Keratinocyte (primary cell): ENCODE measurements around the gene DSC3. TPM values are rescaled to one million over a fixed set of nuclear protein-coding genes. Genes with fewer than 3 reads are reported as not detected.
A peak's percentile ranks its signal among the peaks of the same experiment; 100 is the strongest.

Experiments used
- DNase-seq: peaks from one replicate; pipeline ENCODE4 v3.0.0-alpha.2; 2011; ENCODE audit warnings: low read depth, missing footprints, low spot score
- FAIRE-seq: peaks from 2 replicates; lab custom pipeline; 2011; peaks lifted over from hg19 to GRCh38; lab: Jason Lieb, UNC
- H2AFZ ChIP-seq: 2 replicates; pipeline ENCODE4 v1.6.0; 2012; ENCODE audit warnings: low read length, control low read depth, inconsistent platforms; ENCODE audit not compliant: control insufficient read depth
- H3K27ac ChIP-seq: 2 replicates; pipeline ENCODE4 v1.5.1; 2011; ENCODE audit warnings: low read length; ENCODE audit not compliant: control insufficient read depth, insufficient read depth
- H3K27me3 ChIP-seq: 3 replicates; pipeline ENCODE4 v1.6.0; 2011; ENCODE audit warnings: low read length; ENCODE audit not compliant: control insufficient read depth, insufficient read depth; ENCODE audit errors: extremely low read depth
- H3K36me3 ChIP-seq, 2 experiments: 2 replicates in 1 of 2; 3 replicates in 1 of 2; pipeline ENCODE4 v1.5.1; 2011; ENCODE audit warnings: low read length in 2 of 2, mild to moderate bottlenecking in 1 of 2; ENCODE audit not compliant: control insufficient read depth in 2 of 2, insufficient read depth in 2 of 2; ENCODE audit errors: extremely low read depth in 1 of 2
- H3K4me1 ChIP-seq: 3 replicates; pipeline ENCODE4 v1.5.1; 2011; ENCODE audit warnings: low read length; ENCODE audit not compliant: control insufficient read depth, insufficient read depth; ENCODE audit errors: extremely low read depth
- H3K4me2 ChIP-seq: 3 replicates; pipeline ENCODE4 v1.6.0; 2011; ENCODE audit warnings: low read depth, low read length; ENCODE audit not compliant: control insufficient read depth, insufficient read depth; ENCODE audit errors: extremely low read depth
- H3K4me3 ChIP-seq, 3 experiments: fragments of 200-600 bp in 1 of 3; sonication (generic) in 1 of 3; 2 replicates in 2 of 3; 3 replicates in 1 of 3; pipeline ENCODE4 v1.5.1; 2011 to 2016; ENCODE audit warnings: low read length in 3 of 3, mild to moderate bottlenecking in 3 of 3, control low read depth in 2 of 3, inconsistent platforms in 1 of 3, low read depth in 1 of 3, mixed read lengths in 1 of 3, mixed run types in 1 of 3, moderate library complexity in 1 of 3; ENCODE audit not compliant: control insufficient read depth in 2 of 3, insufficient read depth in 2 of 3; ENCODE audit errors: extremely low read depth in 1 of 3
- H3K79me2 ChIP-seq: 2 replicates; pipeline ENCODE4 v1.6.0; 2012; ENCODE audit warnings: low read length; ENCODE audit not compliant: control insufficient read depth, insufficient read depth
- H3K9ac ChIP-seq: 3 replicates; pipeline ENCODE4 v1.6.0; 2011; ENCODE audit warnings: low read length; ENCODE audit not compliant: control insufficient read depth, insufficient read depth; ENCODE audit errors: extremely low read depth
- H3K9me1 ChIP-seq: 3 replicates; pipeline ENCODE4 v1.6.0; 2011; ENCODE audit warnings: low read length; ENCODE audit not compliant: control insufficient read depth, insufficient read depth; ENCODE audit errors: extremely low read depth
- H3K9me3 ChIP-seq: 2 replicates; pipeline ENCODE4 v1.5.1; 2012; ENCODE audit warnings: low read depth, low read length; ENCODE audit not compliant: control insufficient read depth
- H4K20me1 ChIP-seq: 3 replicates; pipeline ENCODE4 v1.6.0; 2011; ENCODE audit warnings: low read length; ENCODE audit not compliant: control insufficient read depth, insufficient read depth; ENCODE audit errors: extremely low read depth
- EZH2 ChIP-seq: IDR thresholded peaks from one replicate; pipeline ENCODE4 v1.6.1; 2012; ENCODE audit warnings: inconsistent platforms, mild to moderate bottlenecking, low read length, moderate library complexity
- dilution Hi-C: fragments of 300-500 bp; cut with MboI; formaldehyde crosslinking; loops from one replicate; pipeline ENCODE4 v1.7.0; 2020; ENCODE audit warnings: low sequenced_read_pairs; ENCODE audit not compliant: extremely low pct_ligation_motif_present
- polyA plus RNA-seq, 5 experiments: library from polyadenylated mRNA; depleted of rRNA in 3 of 5; stranded (reverse) in 3 of 5; stranded (forward) in 1 of 5; unstranded in 1 of 5; fragments of >200 nt; gene quantifications; 1 replicate in 1 of 5; 2 replicates in 3 of 5; 3 replicates in 1 of 5; pipeline versions ENCODE4 v1.2.1 to v1.2.3, GENCODE V29; 2011 to 2012; ENCODE audit warnings: missing spikeins in 2 of 5, low read depth in 1 of 5, low replicate concordance in 1 of 5
- TF ChIP-seq, protein P1 (sequence below), 3 experiments: IDR thresholded peaks in 1 of 3; conservative IDR thresholded peaks in 1 of 3; optimal IDR thresholded peaks in 1 of 3; 2 replicates in 2 of 3; 3 replicates in 1 of 3; pipeline versions ENCODE3 to v1.5.1; 2011; ENCODE audit warnings: low read length in 3 of 3, mild to moderate bottlenecking in 3 of 3, moderate library complexity in 2 of 3, control low read depth in 1 of 3, inconsistent platforms in 1 of 3; ENCODE audit not compliant: insufficient read depth in 2 of 3; ENCODE audit errors: extremely low read depth in 1 of 3

Gene DSC3
- polyA plus RNA-seq, 1 donor (not counting 4 experiments of a cell fraction or from before 2014, with no cell fraction given) = 116 TPM

- Histone ChIP-seq H3K79me2 (no peaks in the 10 kb centered on the region), H3K4me3 (no peak overlapping the region), H3K4me1 (peaks cover 20% of the 10 kb centered on the region), H3K9ac (no peak overlapping the region), H3K36me3 (no peaks in the 10 kb centered on the region), H2AFZ (no peak overlapping the region), H3K9me1 (no peaks in the 10 kb centered on the region), H3K4me2 (no peak overlapping the region), H3K27me3 (no peaks in the 10 kb centered on the region), H3K27ac (no peak overlapping the region), H4K20me1 (no peaks in the 10 kb centered on the region), H3K9me3 (peaks cover 2% of the 10 kb centered on the region)
- DNase-seq (no peak), FAIRE-seq (peak; percentile 29)
- dilution Hi-C loops = no loop called here
- TF ChIP-seq, protein P1, sequence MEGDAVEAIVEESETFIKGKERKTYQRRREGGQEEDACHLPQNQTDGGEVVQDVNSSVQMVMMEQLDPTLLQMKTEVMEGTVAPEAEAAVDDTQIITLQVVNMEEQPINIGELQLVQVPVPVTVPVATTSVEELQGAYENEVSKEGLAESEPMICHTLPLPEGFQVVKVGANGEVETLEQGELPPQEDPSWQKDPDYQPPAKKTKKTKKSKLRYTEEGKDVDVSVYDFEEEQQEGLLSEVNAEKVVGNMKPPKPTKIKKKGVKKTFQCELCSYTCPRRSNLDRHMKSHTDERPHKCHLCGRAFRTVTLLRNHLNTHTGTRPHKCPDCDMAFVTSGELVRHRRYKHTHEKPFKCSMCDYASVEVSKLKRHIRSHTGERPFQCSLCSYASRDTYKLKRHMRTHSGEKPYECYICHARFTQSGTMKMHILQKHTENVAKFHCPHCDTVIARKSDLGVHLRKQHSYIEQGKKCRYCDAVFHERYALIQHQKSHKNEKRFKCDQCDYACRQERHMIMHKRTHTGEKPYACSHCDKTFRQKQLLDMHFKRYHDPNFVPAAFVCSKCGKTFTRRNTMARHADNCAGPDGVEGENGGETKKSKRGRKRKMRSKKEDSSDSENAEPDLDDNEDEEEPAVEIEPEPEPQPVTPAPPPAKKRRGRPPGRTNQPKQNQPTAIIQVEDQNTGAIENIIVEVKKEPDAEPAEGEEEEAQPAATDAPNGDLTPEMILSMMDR (optimal IDR thresholded peaks at IDR 0.05 in 1 of 3, IDR thresholded peaks at IDR 0.05 in 1 of 3, conservative IDR thresholded peaks at IDR 0.05 in 1 of 3; ENCODE audit: extremely low read depth in 1 of 3, insufficient read depth in 2 of 3, low read length in 3 of 3) = no peak
- no peak for TF ChIP-seq EZH2
These were observed 15.4 kb upstream of the DSC3 start for GRCh38 chr18:31057917-31058316.

DNA sequence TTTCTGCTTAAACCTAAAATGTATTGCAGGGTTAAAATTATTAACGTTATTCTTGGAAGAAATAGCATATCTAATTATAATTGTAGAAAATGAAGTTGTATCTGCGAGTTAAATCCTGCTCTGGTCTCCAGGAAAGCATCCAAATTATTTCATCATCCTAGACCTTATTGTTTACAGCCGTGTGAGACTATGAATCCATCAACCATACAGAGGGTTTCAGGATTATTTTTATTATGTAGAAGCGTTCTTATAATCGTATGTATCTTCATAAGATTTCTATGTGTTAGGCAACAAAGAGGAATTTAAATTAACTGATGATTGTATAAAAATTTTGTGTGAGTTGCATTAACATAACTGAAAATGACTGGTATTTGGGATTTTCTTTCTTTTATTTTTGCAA is 14.5 kb upstream of the DSC3 start:
- H3K4me2 ChIP-seq = peak overlapping the region; percentile 30
- dilution Hi-C loops = no loop called here

More for the DNA sequence above, 14.5 kb upstream of the DSC3 start:
- no peak overlapping the region for H3K4me3 ChIP-seq
- FAIRE-seq = no peak
- peak overlapping the region; percentile 29 for H2AFZ ChIP-seq
- no peaks in the 10 kb centered on the region for H3K27me3 ChIP-seq
- no peaks in the 10 kb centered on the region for H3K9me1 ChIP-seq
- H3K27ac ChIP-seq = no peak overlapping the region
- TF ChIP-seq, protein P1 (optimal IDR thresholded peaks at IDR 0.05 in 1 of 3, IDR thresholded peaks at IDR 0.05 in 1 of 3, conservative IDR thresholded peaks at IDR 0.05 in 1 of 3; ENCODE audit: extremely low read depth in 1 of 3, insufficient read depth in 2 of 3, low read length in 3 of 3) = no peak
- no peak for TF ChIP-seq EZH2
- peaks cover 2% of the 10 kb centered on the region for H3K9me3 ChIP-seq
- H4K20me1 ChIP-seq = no peaks in the 10 kb centered on the region
- no peak for DNase-seq
- peaks cover 20% of the 10 kb centered on the region for H3K4me1 ChIP-seq
- no peaks in the 10 kb centered on the region for H3K36me3 ChIP-seq
- H3K9ac ChIP-seq = no peak overlapping the region
- no peaks in the 10 kb centered on the region for H3K79me2 ChIP-seq
